OCI-LY1 (cell line): ENCODE data around the gene ZCCHC17.

ENCODE experiments used
- CTCF ChIP-seq: fragments of 200-600 bp; sonication (generic), shearing (Covaris generic); IDR thresholded peaks from 2 replicates; pipeline ENCODE4 v1.5.1; 2017; ENCODE audit warnings: mild to moderate bottlenecking, antibody characterized with exemption, low read length, moderate library complexity, mixed read lengths
- EZH2 ChIP-seq: fragments of 200-600 bp; sonication (generic), shearing (Covaris generic); IDR thresholded peaks from 2 replicates; pipeline ENCODE4 v1.8.0; 2017; ENCODE audit warnings: borderline replicate concordance, mixed run types, mild to moderate bottlenecking, antibody characterized with exemption, low read length, moderate library complexity, mixed read lengths

- TF ChIP-seq CTCF (no peak), EZH2 (no peak)
Measured at GRCh38 chr1:31412732-31413404, 116.0 kb downstream of the ZCCHC17 start, which contains the start of gene SERINC2.
